K562 (cell line): ENCODE data around the gene CEP135. TPM values are rescaled to one million over a fixed set of nuclear protein-coding genes. Genes with fewer than 3 reads are reported as not detected.

Experiments used
- ATAC-seq: fragments of 200-7000 bp; cut with Tn5 transposase; 3 replicates; pipeline ENCODE4 v1.9.1; 2020; ENCODE audit warnings: moderate library complexity
- BruUV-seq: library from RNA; stranded (reverse); fragments of 400-500 nt; replicated peaks from 2 replicates; lab custom pipeline; 2021; lab: Mats Ljungman, UMichigan
- CTCF ChIA-PET: fragments of 300-600 bp; formaldehyde crosslinking; extraction: SDS; loops from one replicate; lab custom pipeline; 2021; ENCODE audit warnings: low intra/inter-chr PET ratio; lab: Yijun Ruan, JAX
- POLR2A ChIA-PET: fragments of 300-600, 350-650 bp; sonication (Branson Sonifier 250); formaldehyde crosslinking; extraction: SDS; loops from one replicate; lab custom pipeline; 2021; ENCODE audit warnings: antibody characterized with exemption, inconsistent platforms; lab: Yijun Ruan, JAX
- DNase-seq, 4 experiments: peaks; one replicate each; pipeline versions ENCODE4 v3.0.0 to v3.0.0-alpha.2; 2011 to 2018; ENCODE audit warnings: low spot score in 3 of 4, mixed read lengths in 3 of 4; ENCODE audit errors: extremely low read depth in 1 of 4
- FAIRE-seq: peaks from 2 replicates; lab custom pipeline; 2011; peaks lifted over from hg19 to GRCh38; lab: Jason Lieb, UNC
- H2AFZ ChIP-seq: 2 replicates; pipeline ENCODE4 v1.6.0; 2011; ENCODE audit warnings: low read depth, low read length, control low read depth, inconsistent platforms
- H3K27ac ChIP-seq: fragments of 200-600 bp; 3 replicates; pipeline ENCODE4 v1.8.0; 2011; ENCODE audit warnings: low read depth, mild to moderate bottlenecking, control low read depth, inconsistent platforms, low read length, moderate library complexity, mixed read lengths; ENCODE audit errors: extremely low read depth
- H3K27me3 ChIP-seq, 2 experiments: fragments of 300-600 bp in 1 of 2; 2 replicates in 1 of 2; 3 replicates in 1 of 2; pipeline versions ENCODE4 v1.6.0 to v1.8.0; 2011; ENCODE audit warnings: inconsistent platforms in 2 of 2, low read length in 2 of 2, mild to moderate bottlenecking in 1 of 2, mixed read lengths in 1 of 2, moderate library complexity in 1 of 2; ENCODE audit not compliant: control insufficient read depth in 2 of 2, insufficient read depth in 2 of 2
- H3K36me3 ChIP-seq: fragments of 300-600 bp; 3 replicates; pipeline ENCODE4 v1.8.0; 2011; ENCODE audit warnings: mild to moderate bottlenecking, low read length, inconsistent platforms; ENCODE audit not compliant: control insufficient read depth, insufficient read depth
- H3K4me1 ChIP-seq, 2 experiments: fragments of 200-600 bp in 1 of 2; replicated peaks in 1 of 2; 2 replicates in 1 of 2; 3 replicates in 1 of 2; pipeline versions ENCODE4 v1.5.1 to v1.8.0; 2011; ENCODE audit warnings: inconsistent platforms in 2 of 2, low read length in 2 of 2, mild to moderate bottlenecking in 1 of 2, mixed read lengths in 1 of 2, moderate library complexity in 1 of 2; ENCODE audit not compliant: control insufficient read depth in 2 of 2, insufficient read depth in 2 of 2
- H3K4me2 ChIP-seq: 2 replicates; pipeline ENCODE4 v1.6.1; 2011; ENCODE audit warnings: low read length, control low read depth, inconsistent platforms, mixed read lengths; ENCODE audit not compliant: insufficient read depth
- H3K4me3 ChIP-seq: fragments of 200-600 bp; sonication (generic), shearing (Covaris generic); 2 replicates; pipeline ENCODE4 v1.5.1; 2016; ENCODE audit warnings: control low read depth, inconsistent platforms
- H3K79me2 ChIP-seq: fragments of 200-600 bp; 3 replicates; pipeline ENCODE4 v1.8.0; 2011; ENCODE audit warnings: low read length, inconsistent platforms; ENCODE audit not compliant: control insufficient read depth, insufficient read depth
- H3K9ac ChIP-seq, 2 experiments: 2 replicates each; pipeline versions ENCODE4 v1.6.0 to v1.6.1; 2011; ENCODE audit warnings: low read depth in 2 of 2, low read length in 2 of 2, control low read depth in 1 of 2, inconsistent platforms in 1 of 2, mild to moderate bottlenecking in 1 of 2, mixed read lengths in 1 of 2; ENCODE audit not compliant: insufficient read depth in 1 of 2
- H3K9me1 ChIP-seq: one replicate; pipeline ENCODE4 v1.6.0; 2011; ENCODE audit warnings: inconsistent platforms, mild to moderate bottlenecking, low read length, moderate library complexity; ENCODE audit not compliant: control insufficient read depth, insufficient read depth
- H3K9me3 ChIP-seq: replicated peaks from 2 replicates; pipeline ENCODE4 v1.5.1; 2011; ENCODE audit warnings: low read depth, low read length, inconsistent platforms; ENCODE audit not compliant: control insufficient read depth, insufficient read depth
- H4K20me1 ChIP-seq: replicated peaks from 2 replicates; pipeline ENCODE4 v1.6.1; 2011; ENCODE audit warnings: low read length, inconsistent platforms, mixed read lengths; ENCODE audit not compliant: control insufficient read depth, insufficient read depth
- MTF1 ChIP-seq: fragments of 250-450 bp; sonication (Bioruptor Pico); IDR thresholded peaks from 2 replicates; pipeline ENCODE4 v1.9.0; 2021; ENCODE audit warnings: moderate library complexity, mild to moderate bottlenecking, inconsistent platforms, borderline replicate concordance
- UBTF ChIP-seq, 2 experiments: IDR thresholded peaks; 2 replicates each; pipeline ENCODE4 v1.6.1; 2012; ENCODE audit warnings: improper control_type of control experiment in 2 of 2, low read depth in 2 of 2, low read length in 2 of 2, borderline replicate concordance in 1 of 2
- ZNF592 ChIP-seq: fragments of 450-650 bp; IDR thresholded peaks from 2 replicates; pipeline ENCODE4 v1.6.1; 2017; ENCODE audit warnings: antibody characterized with exemption, mild to moderate bottlenecking
- WGBS: fragments of 100-300 bp; shearing (Covaris generic); methylation state at CpG from one replicate; pipeline ENCODE4 v1.1.6; 2016; ENCODE audit warnings: low coverage, mixed read lengths; ENCODE audit not compliant: insufficient coverage; ENCODE audit errors: missing lambda C conversion rate; 5-methylcytosine and 5-hydroxymethylcytosine counted together
- in situ Hi-C: fragments of 300-500 bp; cut with MboI; formaldehyde crosslinking; loops from 4 replicates; pipeline ENCODE4 v1.15.0; 2018; ENCODE audit warnings: inconsistent platforms, mixed read lengths
- intact Hi-C: fragments of 100-400 bp; cut with micrococcal nuclease; formaldehyde crosslinking; loops from 2 replicates; pipeline ENCODE4 v1.14.2; 2022
- polyA plus RNA-seq, 8 experiments: library from polyadenylated mRNA; depleted of rRNA in 4 of 8; stranded (reverse) in 5 of 8; unstranded in 3 of 8; fragments of >200 nt; fragmentation: Nextera tagmentation in 2 of 8; fragmentation: Illumina TruSeq in 1 of 8; extraction: Ambion mirVana in 2 of 8; extraction: Trizol in 1 of 8; gene quantifications; 2 replicates each; pipeline versions ENCODE4 v1.2.1 to v1.2.3, GENCODE V29; 2011 to 2014; ENCODE audit warnings: inconsistent platforms in 1 of 8, missing spikeins in 1 of 8
- total RNA-seq, 7 experiments: library from RNA; depleted of rRNA in 6 of 7; stranded (reverse); fragments of >200 nt in 6 of 7; fragmentation: Illumina TruSeq in 2 of 7; extraction: Trizol in 2 of 7; gene quantifications; 2 replicates each; pipeline versions ENCODE4 v1.2.1 to v1.2.3, GENCODE V29; 2011 to 2021; ENCODE audit warnings: low replicate concordance in 1 of 7

CEP135 gene
- total and polyA plus RNA-seq, 9 of the 15 experiments (the other 6 are each of a cell fraction or from before 2014, with no cell fraction given): 3.1 to 18.9 (median 15.3) TPM

- TF ChIP-seq UBTF (IDR thresholded peaks at IDR 0.05; ENCODE audit: borderline replicate concordance in 1 of 2, low read depth in 2 of 2, low read length in 2 of 2) (no peak), ZNF592 (no peak)
These were observed 128.9 kb downstream of the CEP135 start (continued) for GRCh38 chr4:56077676-56078075.

- POLR2A ChIA-PET: no interaction called here
- intact Hi-C loops: no loop called here
- H4K20me1 ChIP-seq: no peaks in the 10 kb centered on the region
- H3K4me3 ChIP-seq: no peak overlapping the region
- WGBS: 0% methylated on average over 4 of the region's 4 CpGs
- TF ChIP-seq MTF1: no peak
- no peaks in the 10 kb centered on the region for H3K9me1 ChIP-seq
- H3K27me3 ChIP-seq: peaks cover 0 to 6% of the 10 kb centered on the region in 2 experiments; a peak in 2 of 5 replicates
- H2AFZ ChIP-seq: no peak overlapping the region
- in situ Hi-C loops: no loop called here
- no peak overlapping the region for H3K9ac ChIP-seq
- ATAC-seq (no peak), FAIRE-seq (no peak), DNase-seq (no peak)
- H3K4me2 ChIP-seq: no peak overlapping the region
- CTCF ChIA-PET: no interaction called here
- H3K36me3 ChIP-seq: no peaks in the 10 kb centered on the region
- no peak overlapping the region for H3K27ac ChIP-seq
- no peaks in the 10 kb centered on the region for H3K4me1 ChIP-seq
- H3K9me3 ChIP-seq: no peaks in the 10 kb centered on the region
- BruUV-seq: no TSS peak
- no peaks in the 10 kb centered on the region for H3K79me2 ChIP-seq
These were observed 130.1 kb downstream of the CEP135 start for GRCh38 chr4:56078866-56079265.
